GM23338 (cell line): ENCODE results near the gene PBX3.

ENCODE experiments used
- EZH2 ChIP-seq: fragments of 200-600 bp; sonication (generic); IDR thresholded peaks from one replicate; pipeline ENCODE4 v1.8.0; 2017; ENCODE audit warnings: antibody characterized with exemption, mild to moderate bottlenecking, low read depth; ENCODE audit not compliant: unreplicated experiment
- EZH2phosphoT487 ChIP-seq: fragments of 200-600 bp; sonication (generic); IDR thresholded peaks from one replicate; pipeline ENCODE4 v1.8.1; 2018; ENCODE audit warnings: antibody characterized with exemption; ENCODE audit not compliant: unreplicated experiment
- JUNB ChIP-seq: IDR thresholded peaks from one replicate; pipeline ENCODE4 v1.6.1; 2016; ENCODE audit warnings: antibody characterized with exemption; ENCODE audit not compliant: unreplicated experiment
- POLR2AphosphoS5 ChIP-seq: IDR thresholded peaks from 2 replicates; pipeline ENCODE4 v1.6.1; 2016; ENCODE audit warnings: antibody characterized with exemption, low read depth
- REST ChIP-seq: IDR thresholded peaks from one replicate; pipeline ENCODE4 v1.6.1; 2018; ENCODE audit warnings: antibody characterized with exemption; ENCODE audit not compliant: unreplicated experiment
- STAT1 ChIP-seq: IDR thresholded peaks from one replicate; pipeline ENCODE4 v1.6.1; 2016; ENCODE audit warnings: antibody characterized with exemption; ENCODE audit not compliant: unreplicated experiment
- ZNF114 ChIP-seq: fragments of 250-450 bp; sonication (Bioruptor Pico); IDR thresholded peaks from 2 replicates; pipeline ENCODE4 v1.5.0; 2020; ENCODE audit warnings: mild to moderate bottlenecking, moderate library complexity
- ZNF331 ChIP-seq: fragments of 250-450 bp; sonication (Bioruptor Pico); IDR thresholded peaks from 2 replicates; pipeline ENCODE4 v1.5.0; 2020; ENCODE audit warnings: low read depth, mild to moderate bottlenecking, moderate library complexity
- TF ChIP-seq, protein P1 (sequence below), 2 experiments: fragments of 200-600 bp in 1 of 2; sonication (generic) in 1 of 2; conservative IDR thresholded peaks; 2 replicates each; pipeline versions ENCODE4 v1.5.1 to v1.6.1; 2016 to 2017; ENCODE audit warnings: antibody characterized with exemption in 2 of 2, low read depth in 2 of 2, mild to moderate bottlenecking in 2 of 2, moderate library complexity in 1 of 2

- TF ChIP-seq, protein P1, sequence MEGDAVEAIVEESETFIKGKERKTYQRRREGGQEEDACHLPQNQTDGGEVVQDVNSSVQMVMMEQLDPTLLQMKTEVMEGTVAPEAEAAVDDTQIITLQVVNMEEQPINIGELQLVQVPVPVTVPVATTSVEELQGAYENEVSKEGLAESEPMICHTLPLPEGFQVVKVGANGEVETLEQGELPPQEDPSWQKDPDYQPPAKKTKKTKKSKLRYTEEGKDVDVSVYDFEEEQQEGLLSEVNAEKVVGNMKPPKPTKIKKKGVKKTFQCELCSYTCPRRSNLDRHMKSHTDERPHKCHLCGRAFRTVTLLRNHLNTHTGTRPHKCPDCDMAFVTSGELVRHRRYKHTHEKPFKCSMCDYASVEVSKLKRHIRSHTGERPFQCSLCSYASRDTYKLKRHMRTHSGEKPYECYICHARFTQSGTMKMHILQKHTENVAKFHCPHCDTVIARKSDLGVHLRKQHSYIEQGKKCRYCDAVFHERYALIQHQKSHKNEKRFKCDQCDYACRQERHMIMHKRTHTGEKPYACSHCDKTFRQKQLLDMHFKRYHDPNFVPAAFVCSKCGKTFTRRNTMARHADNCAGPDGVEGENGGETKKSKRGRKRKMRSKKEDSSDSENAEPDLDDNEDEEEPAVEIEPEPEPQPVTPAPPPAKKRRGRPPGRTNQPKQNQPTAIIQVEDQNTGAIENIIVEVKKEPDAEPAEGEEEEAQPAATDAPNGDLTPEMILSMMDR (conservative IDR thresholded peaks at IDR 0.05; ENCODE audit: low read depth in 2 of 2) = no peak
- TF ChIP-seq REST (no peak), POLR2AphosphoS5 (no peak), STAT1 (no peak), ZNF114 (CRISPR knock-in tag) (no peak), ZNF331 (no peak), EZH2phosphoT487 (no peak), JUNB (no peak), EZH2 (no peak)
These were observed 82.6 kb downstream of the PBX3 start for GRCh38 chr9:125829743-125830142.
